Effector memory CD8-positive, alpha-beta T cell (primary cell): Measurements from ENCODE around the gene AKAP13.

Experiments used
- ATAC-seq: fragments of 150-1000 bp; cut with Tn5 transposase; replicated peaks from 2 replicates; pipeline ENCODE4 v1.10.0; 2021; ENCODE audit warnings: mild to moderate bottlenecking, moderate library complexity
- DNase-seq, 3 experiments: peaks; one replicate each; pipeline ENCODE4 v3.0.0; 2021
- H3K27ac Mint-ChIP-seq, 2 donors: one replicate each; pipeline ENCODE4 v1.8.0; 2022; ENCODE audit warnings: mild to moderate bottlenecking in 2 of 2, mixed read lengths in 2 of 2, moderate library complexity in 2 of 2
- H3K27me3 Mint-ChIP-seq, 2 donors: one replicate each; pipeline ENCODE4 v1.8.0; 2022; ENCODE audit warnings: mixed read lengths in 2 of 2
- H3K36me3 Mint-ChIP-seq: one replicate; pipeline ENCODE4 v1.8.0; 2022; ENCODE audit warnings: mild to moderate bottlenecking, moderate library complexity, mixed read lengths; ENCODE audit not compliant: insufficient read depth
- H3K4me1 Mint-ChIP-seq, 2 donors: one replicate each; pipeline ENCODE4 v1.8.0; 2022; ENCODE audit warnings: low read depth in 2 of 2, mixed read lengths in 2 of 2
- H3K4me3 Mint-ChIP-seq, 2 donors: one replicate each; pipeline ENCODE4 v1.8.0; 2022; ENCODE audit warnings: mild to moderate bottlenecking in 2 of 2, mixed read lengths in 2 of 2, moderate library complexity in 2 of 2
- H3K9me3 Mint-ChIP-seq, 2 donors: one replicate each; pipeline ENCODE4 v1.8.0; 2022; ENCODE audit warnings: mixed read lengths in 2 of 2

The AKAP13 gene

DNA sequence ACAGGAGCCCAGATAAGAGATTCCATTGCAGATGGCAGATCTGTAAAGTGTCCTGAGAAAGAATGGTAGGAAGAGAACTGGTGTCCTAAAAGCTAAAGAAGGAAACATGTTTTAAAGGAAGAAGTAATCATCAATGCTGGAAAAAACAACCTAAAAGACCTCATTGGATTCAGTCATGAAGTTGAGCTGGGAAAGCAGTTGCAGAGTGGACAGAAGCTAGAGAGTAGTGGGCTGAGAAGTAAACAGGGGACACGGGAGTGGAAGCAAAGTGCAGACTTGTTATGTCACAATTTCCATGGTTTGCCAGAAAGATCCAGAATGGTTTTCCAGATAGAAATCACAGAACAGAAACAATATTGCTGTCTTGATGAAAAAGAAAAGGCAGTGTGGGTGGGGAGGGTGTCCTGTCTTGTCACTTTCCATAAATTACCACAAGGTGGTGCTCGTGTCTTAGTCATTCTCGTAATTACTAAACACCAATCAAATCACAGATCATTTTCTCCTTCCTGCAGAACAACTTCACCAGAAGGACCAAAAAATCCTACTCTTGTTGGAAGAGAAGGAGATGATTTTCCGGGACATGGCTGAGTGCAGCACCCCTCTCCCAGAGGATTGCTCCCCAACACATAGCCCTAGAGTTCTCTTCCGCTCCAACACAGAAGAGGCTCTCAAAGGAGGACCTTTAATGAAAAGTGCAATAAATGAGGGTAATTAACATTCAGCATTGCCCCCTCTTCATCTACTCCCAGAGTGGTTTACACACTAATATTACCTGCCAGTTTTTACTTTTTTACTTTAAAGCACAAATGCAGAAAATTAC lies 349.8 kb downstream of the AKAP13 start:
- ATAC-seq (peak; percentile 91), DNase-seq (peak; percentile 46 to 58 (median 55))
- H3K27ac Mint-ChIP-seq: peak overlapping the region; percentile 38 to 86
- H3K4me3 Mint-ChIP-seq: no peak overlapping the region
- H3K27me3 Mint-ChIP-seq: no peaks in the 10 kb centered on the region
- H3K4me1 Mint-ChIP-seq: peaks cover 6 to 28% of the 10 kb centered on the region in 2 donors
- peaks cover 98% of the 10 kb centered on the region for H3K36me3 Mint-ChIP-seq
- H3K9me3 Mint-ChIP-seq: peaks cover 2 to 11% of the 10 kb centered on the region in 2 donors

DNA sequence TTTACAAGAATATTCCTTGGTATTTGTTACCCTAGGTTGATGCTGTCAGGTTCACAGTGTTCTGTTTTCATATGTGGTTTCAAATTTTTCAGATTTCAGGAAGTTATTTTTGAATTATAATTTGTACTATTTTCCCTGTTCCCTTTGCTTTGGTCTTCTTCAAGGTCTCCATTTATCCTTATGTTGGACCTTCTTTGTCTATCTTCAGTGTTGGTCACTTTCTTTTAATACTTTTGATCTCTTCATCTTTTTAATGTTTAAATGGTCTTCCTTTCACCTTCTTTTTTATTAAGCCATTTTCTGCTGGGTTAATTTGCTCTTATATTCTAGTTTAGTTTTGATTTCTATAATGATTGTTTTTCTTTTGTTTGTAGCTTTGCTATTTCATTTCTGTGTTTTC lies 353.0 kb downstream of the AKAP13 start:
- peak overlapping the region in 1 of 2 donors; percentile 22 for H3K4me3 Mint-ChIP-seq
- peaks cover 98% of the 10 kb centered on the region for H3K36me3 Mint-ChIP-seq
- DNase-seq (no peak), ATAC-seq (no peak)
- H3K27me3 Mint-ChIP-seq: no peaks in the 10 kb centered on the region
- H3K4me1 Mint-ChIP-seq: peaks cover 6 to 28% of the 10 kb centered on the region in 2 donors
- H3K27ac Mint-ChIP-seq: peak overlapping the region in 1 of 2 donors; percentile 41
- H3K9me3 Mint-ChIP-seq: peaks cover 2 to 11% of the 10 kb centered on the region in 2 donors

DNA sequence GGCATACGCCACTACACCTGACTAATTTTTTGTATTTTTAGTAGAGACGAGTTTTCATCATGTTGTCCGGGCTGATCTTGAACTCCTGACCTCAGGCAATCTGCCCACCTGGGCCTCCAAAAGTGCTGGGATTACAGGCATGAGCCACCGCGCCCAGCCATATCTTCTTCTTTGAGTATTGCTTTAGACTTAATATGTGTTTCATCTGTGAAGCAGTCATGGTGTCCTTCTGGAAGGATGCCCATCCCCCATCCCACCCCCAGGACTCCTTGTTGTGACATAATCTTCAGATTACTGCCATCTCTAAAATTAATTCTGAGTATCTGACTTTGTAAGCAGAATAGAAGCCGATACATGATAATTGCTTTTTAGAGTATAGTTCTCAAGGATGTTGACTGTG lies 356.7 kb downstream of the AKAP13 start:
- H3K27me3 Mint-ChIP-seq: no peaks in the 10 kb centered on the region
- no peak for DNase-seq
- no peak for ATAC-seq
- H3K4me3 Mint-ChIP-seq: no peak overlapping the region
- peak overlapping the region; percentile 76 to 87 for H3K27ac Mint-ChIP-seq
- H3K36me3 Mint-ChIP-seq: peaks cover 98% of the 10 kb centered on the region
- H3K4me1 Mint-ChIP-seq: peaks cover 3 to 15% of the 10 kb centered on the region in 2 donors
- H3K9me3 Mint-ChIP-seq: peaks cover 2 to 11% of the 10 kb centered on the region in 2 donors

DNA sequence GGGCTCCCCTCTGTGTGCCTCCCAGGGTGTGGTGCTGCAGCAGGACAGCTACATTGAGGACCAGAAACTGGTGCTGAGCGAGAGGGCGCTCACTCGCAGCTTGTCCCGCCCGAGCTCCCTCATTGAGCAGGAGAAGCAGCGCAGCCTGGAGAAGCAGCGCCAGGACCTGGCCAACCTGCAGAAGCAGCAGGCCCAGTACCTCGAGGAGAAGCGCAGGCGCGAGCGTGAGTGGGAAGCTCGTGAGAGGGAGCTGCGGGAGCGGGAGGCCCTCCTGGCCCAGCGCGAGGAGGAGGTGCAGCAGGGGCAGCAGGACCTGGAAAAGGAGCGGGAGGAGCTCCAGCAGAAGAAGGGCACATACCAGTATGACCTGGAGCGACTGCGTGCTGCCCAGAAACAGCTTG lies 360.6 kb downstream of the AKAP13 start:
- H3K9me3 Mint-ChIP-seq: no peaks in the 10 kb centered on the region
- H3K4me3 Mint-ChIP-seq: no peak overlapping the region
- H3K27ac Mint-ChIP-seq: peak overlapping the region in 1 of 2 donors; percentile 51
- peaks cover 4% of the 10 kb centered on the region in 2 donors for H3K4me1 Mint-ChIP-seq
- H3K27me3 Mint-ChIP-seq: no peaks in the 10 kb centered on the region
- peaks cover 96% of the 10 kb centered on the region for H3K36me3 Mint-ChIP-seq
- DNase-seq (no peak), ATAC-seq (no peak)

DNA sequence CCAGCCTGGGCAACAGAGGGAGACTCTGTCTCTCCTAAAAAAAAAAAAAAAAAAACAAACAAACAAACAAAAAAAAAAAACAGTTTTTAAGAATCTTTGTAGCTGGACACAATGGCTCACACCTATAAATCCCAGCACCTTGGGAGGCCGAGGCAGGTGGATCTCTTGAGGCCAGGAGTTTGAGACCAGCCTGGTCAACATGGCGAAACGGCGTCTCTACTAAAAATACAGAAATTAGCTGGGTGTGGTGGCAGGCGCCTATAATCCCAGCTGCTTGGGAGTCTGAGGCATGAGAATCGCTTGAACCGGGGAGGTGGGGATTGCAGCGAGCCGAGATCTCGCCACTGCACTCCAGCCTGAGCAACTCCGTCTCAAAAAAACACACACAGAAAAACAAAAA lies 361.3 kb downstream of the AKAP13 start:
- Mint-ChIP-seq H3K36me3 (peaks cover 96% of the 10 kb centered on the region), H3K27ac (peak overlapping the region; percentile 55 to 78), H3K4me1 (peaks cover 4% of the 10 kb centered on the region in 2 donors), H3K27me3 (no peaks in the 10 kb centered on the region), H3K4me3 (no peak overlapping the region), H3K9me3 (no peaks in the 10 kb centered on the region)
- ATAC-seq (no peak), DNase-seq (no peak)

DNA sequence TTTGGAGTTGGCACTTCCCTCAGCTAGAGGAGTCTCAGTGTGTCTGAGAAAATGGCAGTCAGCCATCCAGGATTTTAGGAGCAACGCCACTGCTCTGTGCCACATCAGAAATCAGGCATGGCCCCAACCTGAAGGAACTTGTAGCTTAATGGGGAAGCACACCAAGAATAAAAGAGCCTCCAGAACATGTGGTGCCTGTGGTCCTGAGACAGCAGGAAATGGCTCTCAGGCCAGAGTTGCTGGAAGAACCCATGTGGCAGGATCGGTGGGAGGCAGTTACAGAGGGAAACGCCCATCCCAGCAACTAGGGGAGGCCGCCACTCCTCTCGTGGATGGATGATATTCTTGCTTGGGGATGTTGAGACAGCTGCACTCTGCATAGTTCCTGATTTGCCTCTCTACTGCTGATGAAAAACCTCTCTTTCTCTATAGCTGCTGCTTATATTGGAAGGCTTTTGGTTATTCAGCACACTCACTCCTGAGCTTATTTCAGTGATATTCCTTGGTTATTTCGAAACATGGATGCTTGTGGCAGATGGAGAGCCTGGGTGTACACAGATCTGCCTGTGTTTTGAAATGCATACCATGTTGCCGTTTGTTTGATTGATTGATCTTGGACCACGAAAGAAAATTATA lies 361.9 kb downstream of the AKAP13 start:
- ATAC-seq: no peak
- H3K36me3 Mint-ChIP-seq: peaks cover 96% of the 10 kb centered on the region
- peak overlapping the region; percentile 55 to 78 for H3K27ac Mint-ChIP-seq
- peaks cover 4% of the 10 kb centered on the region in 2 donors for H3K4me1 Mint-ChIP-seq
- H3K9me3 Mint-ChIP-seq: no peaks in the 10 kb centered on the region
- no peaks in the 10 kb centered on the region for H3K27me3 Mint-ChIP-seq
- no peak for DNase-seq
- H3K4me3 Mint-ChIP-seq: no peak overlapping the region

DNA sequence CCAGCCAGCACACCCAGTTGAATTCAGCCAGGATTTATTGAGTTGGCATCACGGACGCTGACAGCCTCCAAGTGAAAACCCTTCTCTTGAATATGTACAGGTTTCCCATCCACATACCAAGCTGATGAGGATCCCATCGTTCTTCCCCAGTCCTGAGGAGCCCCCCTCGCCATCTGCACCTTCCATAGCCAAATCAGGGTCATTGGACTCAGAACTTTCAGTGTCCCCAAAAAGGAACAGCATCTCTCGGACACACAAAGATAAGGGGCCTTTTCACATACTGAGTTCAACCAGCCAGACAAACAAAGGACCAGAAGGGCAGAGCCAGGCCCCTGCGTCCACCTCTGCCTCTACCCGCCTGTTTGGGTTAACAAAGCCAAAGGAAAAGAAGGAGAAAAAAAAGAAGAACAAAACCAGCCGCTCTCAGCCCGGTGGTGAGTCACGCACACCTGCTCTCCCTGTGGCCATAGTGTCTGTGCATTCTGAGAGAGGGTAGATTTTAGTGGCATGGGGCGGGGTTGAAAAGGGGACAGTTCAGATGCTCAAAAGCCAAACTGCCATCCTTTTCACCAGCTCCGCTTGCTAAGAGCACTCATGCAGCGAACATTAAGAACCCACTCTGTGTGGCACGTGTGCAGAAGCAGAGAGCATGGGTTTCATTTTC lies 363.1 kb downstream of the AKAP13 start:
- no peak for DNase-seq
- Mint-ChIP-seq H3K27me3 (no peaks in the 10 kb centered on the region), H3K36me3 (peaks cover 94% of the 10 kb centered on the region), H3K27ac (no peak overlapping the region), H3K4me1 (peaks cover 4% of the 10 kb centered on the region in 2 donors), H3K9me3 (no peaks in the 10 kb centered on the region), H3K4me3 (no peak overlapping the region)
- no peak for ATAC-seq

DNA sequence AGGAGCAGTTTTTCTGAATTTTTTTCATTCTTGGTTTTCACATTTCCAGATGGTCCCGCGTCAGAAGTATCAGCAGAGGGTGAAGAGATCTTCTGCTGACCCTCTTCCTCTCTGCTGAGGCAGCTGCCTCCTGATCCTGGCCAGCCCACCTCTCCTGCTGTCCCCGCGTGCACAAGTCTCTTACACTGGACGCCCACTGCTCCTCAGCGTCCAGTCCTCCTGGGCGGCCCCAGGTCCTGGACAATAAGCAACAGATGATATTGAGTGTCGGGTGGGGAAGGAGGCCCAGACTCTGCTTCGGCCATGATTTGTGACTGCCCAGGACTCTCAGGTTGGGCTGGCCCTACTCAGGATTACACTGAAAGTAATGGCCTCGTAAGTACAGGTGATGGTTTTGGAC lies 364.2 kb downstream of the AKAP13 start:
- H3K4me1 Mint-ChIP-seq: peaks cover 7 to 11% of the 10 kb centered on the region in 2 donors
- peak overlapping the region in 1 of 2 donors; percentile 65 for H3K27ac Mint-ChIP-seq
- H3K4me3 Mint-ChIP-seq: no peak overlapping the region
- H3K27me3 Mint-ChIP-seq: no peaks in the 10 kb centered on the region
- no peak for ATAC-seq
- DNase-seq: no peak
- H3K9me3 Mint-ChIP-seq: no peaks in the 10 kb centered on the region
- H3K36me3 Mint-ChIP-seq: peaks cover 92% of the 10 kb centered on the region

DNA sequence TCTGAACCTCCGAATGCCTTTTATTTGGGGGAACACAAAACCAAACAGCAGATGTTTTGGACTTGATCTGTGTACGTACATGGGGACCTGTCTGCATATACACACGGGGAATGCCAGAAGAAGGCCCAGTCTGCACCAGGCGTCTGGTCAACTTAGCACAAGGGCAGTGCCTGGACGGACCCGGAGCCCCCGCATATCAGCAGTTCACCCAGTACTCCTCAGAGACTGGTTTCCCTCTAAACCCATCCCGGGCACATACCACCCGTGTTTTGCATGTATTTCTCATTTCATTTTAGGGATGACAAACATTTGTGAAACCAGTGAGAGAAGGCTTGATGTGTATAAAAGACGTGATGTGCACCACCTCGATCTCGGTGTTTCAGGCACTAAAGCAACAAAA lies 364.6 kb downstream of the AKAP13 start:
- Mint-ChIP-seq H3K9me3 (no peaks in the 10 kb centered on the region), H3K4me1 (peaks cover 7 to 11% of the 10 kb centered on the region in 2 donors), H3K4me3 (no peak overlapping the region), H3K27ac (peak overlapping the region in 1 of 2 donors; percentile 65), H3K36me3 (peaks cover 88% of the 10 kb centered on the region), H3K27me3 (no peaks in the 10 kb centered on the region)
- ATAC-seq: no peak
- no peak for DNase-seq

DNA sequence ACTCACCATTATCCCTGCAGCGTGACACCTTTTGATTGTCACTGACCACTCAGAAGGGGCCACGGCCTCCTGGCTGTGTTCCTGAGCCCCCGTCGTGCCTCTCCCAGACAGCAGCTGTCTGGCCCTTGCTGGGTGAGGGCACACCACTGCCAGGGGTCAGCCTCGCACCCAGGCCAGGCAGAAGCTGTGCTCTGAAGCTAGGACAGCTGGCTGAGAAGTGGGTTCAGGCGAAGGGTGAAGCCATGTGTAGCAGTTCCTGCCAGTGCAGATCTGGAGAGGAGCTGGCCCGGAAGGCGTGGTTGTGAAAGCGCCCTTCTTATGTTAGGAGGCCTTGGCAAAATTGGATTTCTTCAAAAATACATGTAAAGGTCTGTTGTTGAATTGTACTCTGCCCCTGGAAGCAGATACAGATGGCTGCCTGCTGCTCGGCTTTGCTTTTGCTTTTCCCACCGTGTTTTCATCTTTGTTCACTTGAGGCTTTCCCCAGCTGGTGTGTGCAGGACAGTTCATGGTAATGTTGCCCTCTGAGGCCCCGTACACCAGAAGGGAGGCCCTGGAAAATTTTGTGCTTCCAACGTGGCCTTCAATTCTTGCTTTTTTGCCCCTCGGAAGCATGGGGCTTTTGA lies 365.2 kb downstream of the AKAP13 start:
- H3K4me3 Mint-ChIP-seq: no peak overlapping the region
- ATAC-seq: no peak
- H3K9me3 Mint-ChIP-seq: no peaks in the 10 kb centered on the region
- no peaks in the 10 kb centered on the region for H3K27me3 Mint-ChIP-seq
- DNase-seq: no peak
- peaks cover 87% of the 10 kb centered on the region for H3K36me3 Mint-ChIP-seq
- H3K27ac Mint-ChIP-seq: peak overlapping the region; percentile 25 to 32
- peaks cover 11% of the 10 kb centered on the region in 2 donors for H3K4me1 Mint-ChIP-seq

DNA sequence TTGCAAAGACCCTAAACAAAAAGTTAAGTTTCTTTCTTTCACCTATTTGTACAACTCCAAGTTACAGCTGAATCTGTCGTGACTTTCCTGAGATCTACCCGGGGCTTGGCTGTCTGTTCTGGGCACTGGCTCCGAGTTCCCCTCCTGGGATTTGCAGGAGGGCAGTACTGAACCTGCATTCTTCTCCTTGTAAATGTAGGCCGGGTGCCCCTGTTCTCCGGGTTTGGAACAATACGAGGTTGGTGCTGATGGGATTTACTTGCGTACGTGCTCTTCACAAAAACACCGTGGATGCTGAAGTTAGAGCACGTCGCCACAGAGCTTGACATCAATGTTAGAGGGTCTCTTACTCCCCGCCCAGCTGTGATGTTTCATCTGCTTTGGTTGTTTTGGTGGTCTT lies 366.2 kb downstream of the AKAP13 start:
- ATAC-seq (no peak), DNase-seq (no peak)
- H3K9me3 Mint-ChIP-seq: no peaks in the 10 kb centered on the region
- H3K36me3 Mint-ChIP-seq: peaks cover 86% of the 10 kb centered on the region
- peaks cover 14% of the 10 kb centered on the region in 2 donors for H3K4me1 Mint-ChIP-seq
- H3K27me3 Mint-ChIP-seq: no peaks in the 10 kb centered on the region
- H3K4me3 Mint-ChIP-seq: no peak overlapping the region
- H3K27ac Mint-ChIP-seq: peak overlapping the region; percentile 8 to 83

DNA sequence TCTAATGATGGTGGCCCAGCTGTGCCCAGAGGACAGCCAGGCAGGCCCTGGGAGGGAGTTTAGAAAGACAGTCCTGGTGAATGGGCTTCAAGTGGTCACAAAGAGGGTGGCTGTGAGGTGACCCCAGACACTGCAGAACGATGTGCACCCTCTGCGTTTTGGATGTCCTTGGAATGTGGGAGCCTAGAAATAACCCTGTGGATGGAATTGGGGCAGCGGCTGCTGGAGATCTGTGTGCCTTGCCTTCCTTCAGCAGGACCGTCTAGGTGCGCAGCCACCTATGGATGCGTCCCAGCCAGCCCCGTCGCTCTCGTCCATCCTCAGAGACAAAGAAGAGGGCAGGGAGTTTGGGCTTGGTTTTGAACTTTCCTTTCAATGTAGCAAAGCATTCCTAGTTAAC lies 367.8 kb downstream of the AKAP13 start:
- peak overlapping the region; percentile 83 to 91 for H3K27ac Mint-ChIP-seq
- H3K36me3 Mint-ChIP-seq: peaks cover 79% of the 10 kb centered on the region

DNA sequence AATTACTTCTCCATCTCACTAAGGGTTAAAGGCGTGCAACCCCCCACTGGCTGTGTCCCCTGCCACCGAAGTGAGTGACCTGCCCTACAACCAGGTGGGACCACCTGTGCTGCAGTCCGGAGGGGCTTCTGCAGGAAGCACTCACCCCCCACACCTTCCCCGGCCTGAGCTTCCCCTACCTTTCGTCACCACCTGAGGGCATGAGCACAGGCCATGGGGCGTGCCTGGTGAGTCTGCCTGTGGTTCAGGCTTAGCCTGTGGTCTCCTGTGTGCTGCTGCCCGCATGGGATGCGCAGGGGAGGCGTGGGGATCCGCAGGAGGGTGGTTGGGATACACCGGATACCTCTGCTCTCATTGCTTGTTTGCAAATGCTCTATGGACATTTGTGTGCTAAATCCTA lies 368.3 kb downstream of the AKAP13 start:
- Mint-ChIP-seq H3K9me3 (no peaks in the 10 kb centered on the region), H3K36me3 (peaks cover 73% of the 10 kb centered on the region), H3K4me1 (peaks cover 17% of the 10 kb centered on the region in 2 donors), H3K27me3 (no peaks in the 10 kb centered on the region), H3K27ac (peak overlapping the region; percentile 83 to 91), H3K4me3 (no peak overlapping the region)
- ATAC-seq: no peak
- no peak for DNase-seq

More for the DNA sequence above, 367.8 kb downstream of the AKAP13 start:
- Mint-ChIP-seq H3K4me3 (no peak overlapping the region), H3K9me3 (no peaks in the 10 kb centered on the region), H3K4me1 (peaks cover 17 to 19% of the 10 kb centered on the region in 2 donors), H3K27me3 (no peaks in the 10 kb centered on the region)
- DNase-seq (no peak), ATAC-seq (no peak)
